ENCODE measurements around the gene HERC2. TPM values are rescaled to one million over a fixed set of nuclear protein-coding genes. Genes with fewer than 3 reads are reported as not detected.
"Not testable (repeated sequence)": the region's sequence is repeated elsewhere in the genome, so short reads cannot be mapped to it uniquely, and the experiment has no call there.

The HERC2 gene
- total and polyA plus RNA-seq, 7 donors, result 11.1 to 85.6 (median 42.5) TPM

GRCh38 chr15:28246605-28247004 is 75.4 kb downstream of the HERC2 start:
- no peak for DNase-seq
- peaks cover 7 to 82% (median 40%) of the 10 kb centered on the region in 4 donors for H3K36me3 ChIP-seq

DNA sequence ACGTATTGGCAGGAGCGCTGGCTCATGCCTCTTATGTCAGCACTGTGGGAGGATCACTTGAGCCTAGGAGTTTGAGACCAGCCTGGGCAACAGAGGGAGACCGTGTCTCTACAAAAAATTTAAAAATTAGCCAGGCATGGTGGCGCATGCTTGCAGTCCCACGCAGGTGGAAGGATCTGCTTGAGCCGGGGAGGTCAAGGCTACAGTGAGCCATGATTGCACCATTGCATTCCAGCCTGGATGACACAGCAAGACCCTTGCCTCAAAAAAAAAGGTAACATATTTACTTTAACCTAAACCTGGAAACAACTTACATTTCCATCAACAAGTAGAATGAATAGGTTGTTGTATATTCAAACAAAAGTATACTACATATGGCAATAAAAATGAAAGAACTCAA is 78.1 kb downstream of the HERC2 start:
- H3K27me3 ChIP-seq, result no peaks in the 10 kb centered on the region
- H3K4me1 ChIP-seq, result no peaks in the 10 kb centered on the region
- no peak overlapping the region for H3K27ac ChIP-seq
- no peak for DNase-seq
- 98 to 99% methylated on average over 6 of the region's 6 CpGs for WGBS, 2 donors
- no peak overlapping the region for H3K4me3 ChIP-seq
- TF ChIP-seq EP300 (IDR thresholded peaks at IDR 0.05) (no peak), POLR2AphosphoS5 (IDR thresholded peaks at IDR 0.05) (no peak), CTCF (IDR thresholded peaks at IDR 0.05) (no peak), POLR2A (IDR thresholded peaks at IDR 0.05) (no peak)
- H3K9me3 ChIP-seq, result no peaks in the 10 kb centered on the region
- H3K36me3 ChIP-seq, result peaks cover 7 to 93% (median 43%) of the 10 kb centered on the region in 4 donors
- intact Hi-C loops (cut with DNase I), result no loop called here

More at GRCh38 chr15:28246605-28247004, 75.4 kb downstream of the HERC2 start:
- no peak overlapping the region for H3K27ac ChIP-seq
- WGBS, 2 donors, result 98 to 99% methylated on average over 5 of the region's 5 CpGs
- H3K9me3 ChIP-seq, result no peaks in the 10 kb centered on the region
- H3K4me1 ChIP-seq, result no peaks in the 10 kb centered on the region
- no peak overlapping the region for H3K4me3 ChIP-seq
- TF ChIP-seq POLR2AphosphoS5 (IDR thresholded peaks at IDR 0.05) (no peak), EP300 (IDR thresholded peaks at IDR 0.05) (no peak), CTCF (IDR thresholded peaks at IDR 0.05) (no peak), POLR2A (IDR thresholded peaks at IDR 0.05) (no peak)
- no peaks in the 10 kb centered on the region for H3K27me3 ChIP-seq
- intact Hi-C loops (cut with DNase I), result no loop called here

DNA sequence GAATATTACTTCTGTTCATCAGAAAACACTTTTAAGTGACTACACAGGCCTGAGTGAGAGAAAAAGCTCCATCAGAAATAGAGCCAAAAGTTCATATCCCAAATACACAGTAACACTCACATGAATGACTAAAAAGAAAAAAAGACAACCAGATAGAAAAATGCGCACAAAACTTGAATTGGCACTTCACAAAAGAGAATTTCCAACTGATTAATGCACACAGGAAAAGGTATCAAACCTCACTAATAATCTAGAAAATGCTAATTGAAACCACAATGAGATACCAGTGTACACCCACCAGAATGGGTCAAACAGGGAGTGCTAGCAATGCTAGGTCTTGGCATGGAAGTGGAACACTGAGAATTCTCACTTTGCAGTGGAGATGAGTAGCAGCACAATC is 78.6 kb downstream of the HERC2 start:
- intact Hi-C loops (cut with DNase I), result no loop called here
- Histone ChIP-seq H3K27me3 (no peaks in the 10 kb centered on the region), H3K36me3 (peaks cover 6 to 90% (median 42%) of the 10 kb centered on the region in 4 donors), H3K4me1 (no peaks in the 10 kb centered on the region), H3K4me3 (no peak overlapping the region), H3K9me3 (no peaks in the 10 kb centered on the region), H3K27ac (no peak overlapping the region)
- no peak for TF ChIP-seq CTCF (IDR thresholded peaks at IDR 0.05)
- no peak for TF ChIP-seq EP300 (IDR thresholded peaks at IDR 0.05)
- no peak for TF ChIP-seq POLR2AphosphoS5 (IDR thresholded peaks at IDR 0.05)
- TF ChIP-seq POLR2A (IDR thresholded peaks at IDR 0.05), result no peak
- 97 to 99% methylated on average over 1 of the region's 1 CpG for WGBS, 2 donors
- DNase-seq, result no peak

- H3K27me3 ChIP-seq; H3K4me1 ChIP-seq; H3K9me3 ChIP-seq; intact Hi-C loops (cut with DNase I); DNase-seq; H3K4me3 ChIP-seq; H3K27ac ChIP-seq: not testable (repeated sequence)
- peaks cover 0 to 74% (median 21%) of the 10 kb centered on the region in 4 donors for H3K36me3 ChIP-seq
- WGBS, 2 donors, result 75 to 83% methylated on average over 4 of the region's 4 CpGs
Measured at GRCh38 chr15:28238296-28238695, 83.7 kb downstream of the HERC2 start.

DNA sequence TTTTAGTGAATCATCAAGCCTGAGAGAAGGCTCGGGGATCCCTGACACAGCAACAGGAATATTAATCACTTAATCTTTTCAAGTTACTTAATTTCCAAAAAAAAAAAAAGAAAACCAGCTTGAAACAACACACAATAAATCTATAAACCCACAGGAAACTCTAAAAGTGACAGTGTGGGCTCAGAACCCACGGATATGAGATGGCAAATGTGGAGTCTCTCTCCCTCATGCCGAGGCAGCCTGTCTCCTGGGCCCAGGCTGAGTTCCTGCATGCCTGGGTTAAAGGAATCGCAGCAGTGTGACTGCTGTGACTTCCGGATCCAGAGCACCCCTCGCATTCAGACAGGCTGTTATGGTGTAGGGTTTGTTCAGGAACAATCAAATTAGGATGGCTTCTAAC is 90.2 kb downstream of the HERC2 start:
- intact Hi-C loops (cut with DNase I); DNase-seq; H3K27me3 ChIP-seq; H3K4me1 ChIP-seq; H3K4me3 ChIP-seq; H3K9me3 ChIP-seq; H3K27ac ChIP-seq: not testable (repeated sequence)
- 72 to 86% methylated on average over 6 of the region's 6 CpGs for WGBS, 2 donors
- peaks cover 0 to 61% (median 15%) of the 10 kb centered on the region in 4 donors for H3K36me3 ChIP-seq

GRCh38 chr15:28231336-28231735 is 90.6 kb downstream of the HERC2 start:
- H3K27ac ChIP-seq; H3K9me3 ChIP-seq; H3K4me3 ChIP-seq; intact Hi-C loops (cut with DNase I); H3K4me1 ChIP-seq; DNase-seq; H3K27me3 ChIP-seq: not testable (repeated sequence)
- peaks cover 0 to 62% (median 15%) of the 10 kb centered on the region in 4 donors for H3K36me3 ChIP-seq
- 87 to 96% methylated on average over 7 of the region's 7 CpGs for WGBS, 2 donors

DNA sequence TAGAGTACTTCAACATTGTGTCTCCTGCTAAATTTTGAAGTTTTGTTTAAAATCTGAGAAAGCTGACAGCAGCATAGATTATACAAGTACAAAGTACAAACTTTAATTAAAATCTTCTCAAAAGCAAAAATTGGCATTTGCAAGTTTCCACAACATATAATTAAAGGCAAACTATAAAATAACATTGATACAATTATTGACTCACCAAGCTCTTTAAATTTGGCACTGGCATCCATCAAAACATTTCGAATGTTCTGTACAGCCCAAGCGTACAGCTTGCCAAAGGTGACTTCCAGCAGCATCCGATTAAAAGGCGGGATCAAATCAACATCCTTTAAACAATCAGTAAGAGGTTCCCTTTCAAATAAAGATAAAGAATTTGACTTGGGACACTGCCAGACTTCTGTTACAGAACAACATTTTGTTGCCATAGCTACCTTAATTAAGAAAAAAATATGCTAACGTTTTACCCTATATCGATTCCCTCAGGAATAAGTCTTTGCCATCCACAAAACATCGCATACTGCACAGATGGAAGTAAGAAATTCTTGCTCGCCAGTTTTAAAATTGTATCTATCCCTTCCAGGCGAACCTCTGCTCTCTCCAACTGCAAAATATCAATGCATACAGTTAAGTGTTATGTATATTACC is 92.9 kb downstream of the HERC2 start:
- peaks cover 0 to 65% (median 5%) of the 10 kb centered on the region in 4 donors for H3K36me3 ChIP-seq
- H3K9me3 ChIP-seq; H3K27me3 ChIP-seq; H3K4me1 ChIP-seq; DNase-seq; intact Hi-C loops (cut with DNase I); H3K27ac ChIP-seq; H3K4me3 ChIP-seq: not testable (repeated sequence)
- WGBS, 2 donors, result 69 to 84% methylated on average over 9 of the region's 9 CpGs

Measured in sigmoid colon (tissue), 7 donors.